Nephron progenitor cell (in vitro differentiated cells): ENCODE data around the gene MAP3K8.
A peak's percentile ranks its signal among the peaks of the same experiment; 100 is the strongest.

ENCODE experiments used
- DNase-seq: peaks from one replicate; pipeline ENCODE4 v3.0.0; 2021
- H3K27ac Mint-ChIP-seq: 2 replicates; pipeline ENCODE4 v1.8.0; 2021; ENCODE audit warnings: mild to moderate bottlenecking, moderate library complexity, mixed read lengths
- H3K27me3 Mint-ChIP-seq: 2 replicates; pipeline ENCODE4 v1.8.0; 2021; ENCODE audit warnings: mild to moderate bottlenecking, low read depth, mixed read lengths; ENCODE audit not compliant: poor library complexity
- H3K36me3 Mint-ChIP-seq: 2 replicates; pipeline ENCODE4 v1.8.0; 2021; ENCODE audit warnings: low read depth, mixed read lengths
- H3K4me1 Mint-ChIP-seq: 2 replicates; pipeline ENCODE4 v1.8.0; 2021; ENCODE audit warnings: mixed read lengths
- H3K4me3 Mint-ChIP-seq: 2 replicates; pipeline ENCODE4 v1.8.0; 2021; ENCODE audit warnings: mild to moderate bottlenecking, moderate library complexity, mixed read lengths
- H3K9me3 Mint-ChIP-seq: 2 replicates; pipeline ENCODE4 v1.8.0; 2021; ENCODE audit warnings: mild to moderate bottlenecking, moderate library complexity, mixed read lengths
- CTCF ChIP-seq: fragments of 200-600 bp; sonication (generic); IDR thresholded peaks from 2 replicates; pipeline ENCODE4 v1.5.0; 2021; ENCODE audit warnings: antibody characterized with exemption

The MAP3K8 gene

GRCh38 chr10:30500534-30500933 is 66.5 kb downstream of the MAP3K8 start:
- Mint-ChIP-seq H3K4me1 (peaks cover 8% of the 10 kb centered on the region), H3K27ac (no peak overlapping the region), H3K36me3 (no peaks in the 10 kb centered on the region), H3K27me3 (peaks cover 18% of the 10 kb centered on the region), H3K4me3 (no peak overlapping the region), H3K9me3 (no peaks in the 10 kb centered on the region)
- no peak for TF ChIP-seq CTCF
- no peak for DNase-seq

DNA sequence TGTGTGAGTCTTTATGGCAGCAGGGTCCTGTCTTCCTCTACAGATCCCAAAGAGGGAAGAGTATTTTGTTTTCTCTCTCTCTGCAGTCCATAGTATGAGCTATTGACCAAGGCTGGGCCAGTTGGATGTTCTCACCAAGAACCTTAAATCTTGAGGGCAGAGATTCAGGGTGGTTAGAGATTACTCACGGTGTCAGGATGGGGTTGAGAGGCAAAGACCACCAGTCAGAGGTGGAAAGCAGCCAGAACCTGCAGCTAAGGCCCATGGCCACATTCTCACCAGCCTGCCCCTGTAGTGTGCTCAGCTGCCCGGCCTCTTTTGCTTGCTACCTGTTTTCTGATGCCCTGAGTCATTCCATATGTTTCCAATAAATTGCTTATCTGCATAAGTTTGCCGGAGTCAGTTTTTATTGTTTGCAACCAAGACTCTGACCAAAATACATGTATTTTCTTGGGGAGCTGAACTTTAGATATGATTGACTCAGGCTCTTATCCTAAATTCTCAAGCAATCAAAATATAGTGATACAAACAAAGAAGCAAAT is 67.0 kb downstream of the MAP3K8 start:
- Mint-ChIP-seq H3K4me1 (peaks cover 5% of the 10 kb centered on the region), H3K27me3 (peaks cover 18% of the 10 kb centered on the region), H3K9me3 (no peaks in the 10 kb centered on the region), H3K4me3 (no peak overlapping the region), H3K27ac (no peak overlapping the region), H3K36me3 (no peaks in the 10 kb centered on the region)
- no peak for TF ChIP-seq CTCF
- no peak for DNase-seq

- Mint-ChIP-seq H3K4me3 (no peak overlapping the region), H3K27ac (peak overlapping the region; percentile 13), H3K9me3 (no peaks in the 10 kb centered on the region), H3K4me1 (peaks cover 5% of the 10 kb centered on the region), H3K36me3 (no peaks in the 10 kb centered on the region), H3K27me3 (peaks cover 18% of the 10 kb centered on the region)
- TF ChIP-seq CTCF = no peak
- no peak for DNase-seq
Observed at GRCh38 chr10:30502266-30503060, 68.5 kb downstream of the MAP3K8 start.

GRCh38 chr10:30503700-30504266 is 69.8 kb downstream of the MAP3K8 start:
- H3K36me3 Mint-ChIP-seq = no peaks in the 10 kb centered on the region
- DNase-seq = no peak
- H3K9me3 Mint-ChIP-seq = no peaks in the 10 kb centered on the region
- no peak overlapping the region for H3K4me3 Mint-ChIP-seq
- TF ChIP-seq CTCF = no peak
- peak overlapping the region; percentile 29 for H3K27ac Mint-ChIP-seq
- peaks cover 18% of the 10 kb centered on the region for H3K27me3 Mint-ChIP-seq
- peaks cover 12% of the 10 kb centered on the region for H3K4me1 Mint-ChIP-seq

GRCh38 chr10:30505543-30506298 is 71.7 kb downstream of the MAP3K8 start:
- H3K27me3 Mint-ChIP-seq = peaks cover 15% of the 10 kb centered on the region

More at GRCh38 chr10:30505543-30506298, 71.7 kb downstream of the MAP3K8 start:
- DNase-seq = no peak
- Mint-ChIP-seq H3K36me3 (no peaks in the 10 kb centered on the region), H3K4me3 (no peak overlapping the region), H3K9me3 (no peaks in the 10 kb centered on the region), H3K27ac (no peak overlapping the region), H3K4me1 (peaks cover 16% of the 10 kb centered on the region)
- TF ChIP-seq CTCF = no peak
